ENCODE results near the gene RGS14.
"Not testable (repeated sequence)": the region's sequence is repeated elsewhere in the genome, so short reads cannot be mapped to it uniquely, and the experiment has no call there.

RGS14 gene

GRCh38 chr5:177373806-177374205 is 16.1 kb downstream of the RGS14 start:
- Histone ChIP-seq H3K27ac (ENCODE audit: low read length) (no peak overlapping the region), H3K9me2 (replicated peaks; ENCODE audit: insufficient read depth, low read length) (no peaks in the 10 kb centered on the region), H3F3A (ENCODE audit: insufficient read depth, low read length) (peaks cover 18% of the 10 kb centered on the region), H3K4me2 (ENCODE audit: low read depth, low read length) (no peak overlapping the region), H3K4me1 (ENCODE audit: low read length) (peaks cover 35% of the 10 kb centered on the region), H4K20me1 (ENCODE audit: insufficient read depth, low read length) (no peaks in the 10 kb centered on the region), H2AFZ (ENCODE audit: low read length) (no peak overlapping the region), H3K9me3 (replicated peaks; ENCODE audit: insufficient read depth, low read length) (no peaks in the 10 kb centered on the region), H3K4me3 (ENCODE audit: low read length) (no peak overlapping the region), H3K9ac (ENCODE audit: low read length) (no peak overlapping the region), H3K79me2 (ENCODE audit: low read length) (no peaks in the 10 kb centered on the region), H3K27me3 (replicated peaks; ENCODE audit: insufficient read depth, low read length) (no peaks in the 10 kb centered on the region), H3K36me3 (replicated peaks; ENCODE audit: insufficient read depth, low read length) (no peaks in the 10 kb centered on the region)
- TF ChIP-seq CTCF (IDR thresholded peaks at IDR 0.05; ENCODE audit: low read length) (no peak), EZH2phosphoT487 (IDR thresholded peaks at IDR 0.05; ENCODE audit: low read length) (no peak), EZH2 (optimal IDR thresholded peaks at IDR 0.05; ENCODE audit: low read depth, low read length) (no peak)
- no peak for DNase-seq

DNA sequence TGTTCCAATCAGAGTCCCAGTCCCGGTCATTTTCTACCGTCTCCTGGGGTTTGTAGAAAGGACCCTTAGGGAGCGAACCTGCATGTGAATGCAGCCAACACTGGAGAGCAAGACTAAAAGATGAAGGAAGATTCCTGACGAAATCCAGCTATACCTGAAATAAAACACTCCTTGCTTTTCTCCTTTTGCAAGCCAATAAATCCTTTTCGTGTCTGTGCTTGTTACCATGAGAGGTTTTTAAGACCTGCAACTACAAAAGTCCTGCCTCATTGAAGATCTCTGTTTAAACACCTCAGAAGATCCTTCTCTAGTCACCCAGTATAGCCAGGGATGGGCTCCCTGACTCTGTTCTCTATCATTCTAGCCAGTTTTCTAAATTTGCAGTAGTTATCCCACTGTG is 16.5 kb downstream of the RGS14 start:
- no peaks in the 10 kb centered on the region for H4K20me1 ChIP-seq (ENCODE audit: insufficient read depth, low read length)
- no peak overlapping the region for H3K9ac ChIP-seq (ENCODE audit: low read length)
- H3K4me2 ChIP-seq (ENCODE audit: low read depth, low read length) = no peak overlapping the region
- no peak for DNase-seq
- no peaks in the 10 kb centered on the region for H3K9me3 ChIP-seq (replicated peaks; ENCODE audit: insufficient read depth, low read length)
- H3K4me1 ChIP-seq (ENCODE audit: low read length) = peaks cover 31% of the 10 kb centered on the region
- H3F3A ChIP-seq (ENCODE audit: insufficient read depth, low read length) = peaks cover 16% of the 10 kb centered on the region
- no peak overlapping the region for H2AFZ ChIP-seq (ENCODE audit: low read length)
- no peaks in the 10 kb centered on the region for H3K27me3 ChIP-seq (replicated peaks; ENCODE audit: insufficient read depth, low read length)
- no peaks in the 10 kb centered on the region for H3K9me2 ChIP-seq (replicated peaks; ENCODE audit: insufficient read depth, low read length)
- no peak overlapping the region for H3K27ac ChIP-seq (ENCODE audit: low read length)
- H3K79me2 ChIP-seq (ENCODE audit: low read length) = no peaks in the 10 kb centered on the region
- H3K36me3 ChIP-seq (replicated peaks; ENCODE audit: insufficient read depth, low read length) = no peaks in the 10 kb centered on the region
- no peak for TF ChIP-seq EZH2 (optimal IDR thresholded peaks at IDR 0.05; ENCODE audit: low read depth, low read length)
- TF ChIP-seq EZH2phosphoT487 (IDR thresholded peaks at IDR 0.05; ENCODE audit: low read length) = no peak
- no peak overlapping the region for H3K4me3 ChIP-seq (ENCODE audit: low read length)

DNA sequence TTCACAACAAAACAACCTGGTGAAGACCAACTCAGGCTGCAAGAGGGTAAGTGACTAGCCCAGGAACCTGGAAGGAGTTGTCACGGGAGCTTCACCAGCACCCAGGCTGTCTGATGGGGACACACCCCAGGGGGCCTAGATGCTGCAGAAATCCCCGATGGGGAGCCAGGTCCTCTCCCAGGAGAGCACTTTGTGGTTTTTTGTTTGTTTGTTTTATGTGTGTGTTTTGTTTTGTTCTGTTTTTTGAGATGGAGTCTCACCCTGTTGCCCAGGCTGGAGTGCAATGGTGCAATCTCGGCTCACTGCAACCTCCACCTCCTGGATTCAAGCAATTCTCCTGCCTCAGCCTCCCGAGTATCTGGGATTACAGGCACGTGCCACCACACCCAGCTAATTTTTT is 17.8 kb downstream of the RGS14 start:
- not testable (repeated sequence) for H2AFZ ChIP-seq (ENCODE audit: low read length); H3K4me3 ChIP-seq (ENCODE audit: low read length); H3K9me3 ChIP-seq (replicated peaks; ENCODE audit: insufficient read depth, low read length); H3K27ac ChIP-seq (ENCODE audit: low read length); H3K9me2 ChIP-seq (replicated peaks; ENCODE audit: insufficient read depth, low read length); H3K4me2 ChIP-seq (ENCODE audit: low read depth, low read length); DNase-seq; H4K20me1 ChIP-seq (ENCODE audit: insufficient read depth, low read length); H3K79me2 ChIP-seq (ENCODE audit: low read length); H3K36me3 ChIP-seq (replicated peaks; ENCODE audit: insufficient read depth, low read length); H3K9ac ChIP-seq (ENCODE audit: low read length); H3K27me3 ChIP-seq (replicated peaks; ENCODE audit: insufficient read depth, low read length); H3F3A ChIP-seq (ENCODE audit: insufficient read depth, low read length)
- peaks cover 18% of the 10 kb centered on the region for H3K4me1 ChIP-seq (ENCODE audit: low read length)

DNA sequence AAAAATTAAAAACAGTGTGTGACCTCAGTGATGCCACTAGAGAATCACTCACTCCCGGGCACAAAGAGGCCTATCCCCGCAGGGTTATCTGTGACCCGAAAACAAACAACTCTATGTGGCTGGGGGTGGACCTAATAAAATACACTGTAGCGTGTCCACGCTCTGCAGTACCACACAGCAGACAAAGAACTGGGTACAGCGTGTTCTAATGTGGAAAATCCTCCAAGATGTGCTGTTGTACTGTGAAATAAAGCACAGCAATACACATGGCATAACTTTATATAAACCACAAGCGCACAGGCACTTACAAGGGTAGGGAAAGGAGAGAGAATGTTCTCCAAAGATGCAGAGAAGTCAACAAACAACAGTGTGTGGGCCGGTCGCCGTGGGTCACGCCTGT is 18.4 kb downstream of the RGS14 start:
- no peaks in the 10 kb centered on the region for H3K36me3 ChIP-seq (replicated peaks; ENCODE audit: insufficient read depth, low read length)
- no peak for TF ChIP-seq EZH2 (optimal IDR thresholded peaks at IDR 0.05; ENCODE audit: low read depth, low read length)
- no peak overlapping the region for H3K4me2 ChIP-seq (ENCODE audit: low read depth, low read length)
- H3K27me3 ChIP-seq (replicated peaks; ENCODE audit: insufficient read depth, low read length) = no peaks in the 10 kb centered on the region
- H3F3A ChIP-seq (ENCODE audit: insufficient read depth, low read length) = peaks cover 4% of the 10 kb centered on the region; the same call in 1 of the 2 replicates
- H3K9me3 ChIP-seq (replicated peaks; ENCODE audit: insufficient read depth, low read length) = no peaks in the 10 kb centered on the region
- no peaks in the 10 kb centered on the region for H3K9me2 ChIP-seq (replicated peaks; ENCODE audit: insufficient read depth, low read length)
- no peak overlapping the region for H3K27ac ChIP-seq (ENCODE audit: low read length)
- H3K79me2 ChIP-seq (ENCODE audit: low read length) = no peaks in the 10 kb centered on the region
- H3K9ac ChIP-seq (ENCODE audit: low read length) = no peak overlapping the region
- peaks cover 16% of the 10 kb centered on the region for H3K4me1 ChIP-seq (ENCODE audit: low read length)
- DNase-seq = no peak
- H2AFZ ChIP-seq (ENCODE audit: low read length) = no peak overlapping the region
- H3K4me3 ChIP-seq (ENCODE audit: low read length) = no peak overlapping the region
- no peaks in the 10 kb centered on the region for H4K20me1 ChIP-seq (ENCODE audit: insufficient read depth, low read length)

Measured in MM.1S (cell line).